ENCODE measurements around the gene HDAC9. TPM values are rescaled to one million over a fixed set of nuclear protein-coding genes. Genes with fewer than 3 reads are reported as not detected.

The HDAC9 gene
- polyA plus RNA-seq, 3 donors from 2014 or later = 10.1 to 28.7 (median 18.1) TPM

DNA sequence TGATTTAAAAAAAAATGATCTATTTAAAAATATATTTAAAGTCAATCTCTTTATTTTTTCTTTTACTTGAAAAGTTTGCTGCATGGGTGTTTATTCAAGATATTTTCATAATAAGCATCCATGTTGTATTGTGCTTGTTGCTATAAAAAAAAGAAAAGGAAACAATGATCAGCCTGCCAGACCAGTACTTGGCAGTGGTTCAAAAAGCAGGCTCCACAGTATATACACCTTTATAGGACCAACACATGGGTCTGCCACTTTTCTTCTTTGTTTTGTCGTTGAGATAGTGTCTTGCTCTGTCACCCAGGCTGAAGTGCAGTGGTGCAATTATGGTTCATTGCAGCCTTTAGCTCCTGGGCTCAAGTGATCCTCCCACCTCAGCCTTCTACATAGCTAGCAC lies 393.9 kb downstream of the HDAC9 start:
- Mint-ChIP-seq H3K36me3 (no peaks in the 10 kb centered on the region), H3K4me3 (no peak overlapping the region), H3K4me1 (no peaks in the 10 kb centered on the region), H3K27ac (no peak overlapping the region), H3K9me3 (peaks cover 0 to 8% (median 0%) of the 10 kb centered on the region in 6 donors), H3K27me3 (ENCODE audit: low read depth in 3 of 3) (no peaks in the 10 kb centered on the region)
- no peak for DNase-seq

DNA sequence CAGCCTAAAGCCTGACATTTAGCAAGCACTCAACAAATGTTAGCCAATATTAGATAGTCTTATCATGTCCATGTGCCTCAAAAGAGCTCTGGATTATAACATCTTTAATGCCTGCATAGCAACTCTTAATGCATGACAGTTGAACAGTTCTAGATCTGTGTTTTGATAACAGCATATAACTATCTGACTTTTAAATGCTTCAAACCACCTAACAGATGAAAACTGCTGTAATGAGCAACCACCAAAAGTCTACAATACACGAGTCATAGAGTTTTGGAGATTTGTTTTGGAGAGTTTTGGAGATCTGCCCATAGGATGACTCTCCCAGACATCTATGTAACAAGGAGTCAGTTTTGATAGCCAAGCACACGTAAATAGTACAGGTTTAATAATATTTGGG lies 394.6 kb downstream of the HDAC9 start:
- H3K27me3 Mint-ChIP-seq (ENCODE audit: low read depth in 3 of 3) = no peaks in the 10 kb centered on the region
- H3K9me3 Mint-ChIP-seq = peaks cover 0 to 8% (median 0%) of the 10 kb centered on the region in 6 donors
- no peaks in the 10 kb centered on the region for H3K36me3 Mint-ChIP-seq
- H3K27ac Mint-ChIP-seq = no peak overlapping the region
- no peaks in the 10 kb centered on the region for H3K4me1 Mint-ChIP-seq
- no peak for DNase-seq
- no peak overlapping the region for H3K4me3 Mint-ChIP-seq

DNA sequence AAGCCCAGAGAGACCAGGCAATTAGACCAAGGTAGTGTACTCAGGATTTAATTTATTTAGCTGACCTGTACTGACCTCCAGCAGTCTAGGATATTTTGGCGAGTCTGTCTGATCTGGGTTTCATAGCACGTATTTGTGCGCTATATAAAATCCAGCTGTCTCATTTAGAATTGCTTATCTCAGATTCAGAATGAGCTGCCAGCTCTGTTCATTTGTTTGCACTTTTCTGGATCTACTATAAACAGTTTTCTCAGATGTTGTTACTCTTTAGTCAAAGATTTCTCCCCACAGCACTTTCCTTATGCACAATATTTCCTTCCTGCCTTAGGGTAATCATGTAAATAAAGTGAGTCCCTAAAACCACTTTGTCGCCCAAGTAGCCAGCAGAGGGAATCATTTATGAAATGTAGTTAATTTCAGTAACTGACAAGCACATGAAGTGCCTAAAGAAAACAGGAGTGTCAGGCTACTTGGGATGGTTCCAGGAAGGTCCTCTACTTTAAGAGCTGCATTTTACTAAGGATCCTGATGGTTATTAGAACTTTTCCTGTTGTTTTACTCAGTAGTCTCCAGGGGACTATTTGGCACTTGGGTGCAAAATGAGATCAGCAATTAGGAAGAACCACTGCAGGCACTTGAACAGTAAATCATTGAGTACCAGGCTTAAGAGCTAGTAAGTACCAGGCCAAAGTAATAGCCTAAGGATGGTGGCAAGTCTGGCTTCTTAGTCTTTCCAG lies 395.5 kb downstream of the HDAC9 start:
- Mint-ChIP-seq H3K4me3 (no peak overlapping the region), H3K36me3 (no peaks in the 10 kb centered on the region), H3K4me1 (no peaks in the 10 kb centered on the region), H3K27ac (no peak overlapping the region), H3K9me3 (peaks cover 0 to 8% (median 0%) of the 10 kb centered on the region in 6 donors), H3K27me3 (ENCODE audit: low read depth in 3 of 3) (no peaks in the 10 kb centered on the region)
- no peak for DNase-seq

DNA sequence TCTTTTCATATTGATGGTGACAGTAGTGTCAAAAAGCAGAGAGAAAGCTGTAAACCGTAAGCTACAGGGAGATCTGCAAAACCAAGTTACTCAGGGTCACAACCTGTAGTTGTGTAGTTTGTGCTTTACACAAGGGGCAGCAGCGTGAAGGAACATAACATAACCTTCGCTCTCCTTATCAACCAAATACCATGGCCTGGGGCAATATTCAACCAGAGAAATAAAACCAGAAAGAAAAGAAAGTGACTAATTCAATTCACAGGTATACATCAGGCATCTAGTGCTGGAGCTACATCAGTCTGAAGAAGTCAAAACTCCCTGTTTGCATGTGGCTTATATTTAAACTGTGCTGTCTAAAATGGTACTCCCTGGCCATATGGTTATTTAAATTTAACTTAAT lies 397.6 kb downstream of the HDAC9 start:
- Mint-ChIP-seq H3K27me3 (ENCODE audit: low read depth in 3 of 3) (no peaks in the 10 kb centered on the region), H3K4me3 (no peak overlapping the region), H3K27ac (no peak overlapping the region), H3K4me1 (no peaks in the 10 kb centered on the region), H3K9me3 (peaks cover 0 to 8% (median 0%) of the 10 kb centered on the region in 6 donors), H3K36me3 (no peaks in the 10 kb centered on the region)
- no peak for DNase-seq

DNA sequence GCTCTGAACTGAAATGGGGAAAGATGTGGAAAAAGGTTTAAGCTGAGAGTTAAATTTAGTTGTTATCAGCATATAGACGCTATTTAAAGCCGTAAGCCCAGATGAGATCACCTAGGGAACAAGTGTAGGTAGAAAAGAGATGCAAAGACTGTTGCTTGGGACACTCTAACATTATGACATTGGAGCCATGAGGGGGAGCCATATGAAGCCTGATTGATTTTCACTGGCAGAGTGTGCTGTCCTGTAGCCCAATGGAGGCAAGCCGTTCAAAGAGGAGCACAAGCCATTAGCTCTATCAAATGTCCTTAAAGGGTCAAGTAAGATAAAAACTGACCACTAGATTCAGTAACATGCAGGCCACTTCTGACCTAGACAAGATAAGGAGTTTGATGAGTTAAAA lies 398.6 kb downstream of the HDAC9 start:
- Mint-ChIP-seq H3K27ac (no peak overlapping the region), H3K9me3 (peaks cover 0 to 8% (median 0%) of the 10 kb centered on the region in 6 donors), H3K27me3 (ENCODE audit: low read depth in 3 of 3) (no peaks in the 10 kb centered on the region), H3K4me3 (no peak overlapping the region), H3K4me1 (no peaks in the 10 kb centered on the region), H3K36me3 (no peaks in the 10 kb centered on the region)
- DNase-seq = no peak

DNA sequence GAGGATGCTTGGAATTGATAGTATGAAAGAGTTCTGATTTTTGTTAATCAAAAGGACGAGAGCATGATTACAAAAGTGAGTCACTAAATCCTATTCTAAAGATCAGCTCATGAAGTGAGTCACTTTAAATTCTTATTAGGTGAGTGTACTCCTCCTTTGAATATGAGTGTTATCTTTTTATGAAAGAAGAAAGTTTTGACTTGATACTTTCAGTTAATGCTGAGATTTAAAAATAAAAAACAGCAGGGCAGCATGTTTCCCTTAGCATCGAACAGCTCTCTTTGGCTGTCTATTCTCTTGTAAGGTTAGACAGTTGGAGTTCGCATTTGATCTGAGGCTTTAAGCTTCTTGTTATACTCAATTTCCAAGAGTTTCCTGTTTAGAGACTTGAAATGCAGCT lies 399.9 kb downstream of the HDAC9 start:
- H3K27ac Mint-ChIP-seq = no peak overlapping the region
- H3K36me3 Mint-ChIP-seq = no peaks in the 10 kb centered on the region
- no peak for DNase-seq
- H3K4me1 Mint-ChIP-seq = no peaks in the 10 kb centered on the region
- H3K4me3 Mint-ChIP-seq = no peak overlapping the region
- peaks cover 0 to 8% (median 0%) of the 10 kb centered on the region in 6 donors for H3K9me3 Mint-ChIP-seq
- H3K27me3 Mint-ChIP-seq (ENCODE audit: low read depth in 3 of 3) = no peaks in the 10 kb centered on the region

DNA sequence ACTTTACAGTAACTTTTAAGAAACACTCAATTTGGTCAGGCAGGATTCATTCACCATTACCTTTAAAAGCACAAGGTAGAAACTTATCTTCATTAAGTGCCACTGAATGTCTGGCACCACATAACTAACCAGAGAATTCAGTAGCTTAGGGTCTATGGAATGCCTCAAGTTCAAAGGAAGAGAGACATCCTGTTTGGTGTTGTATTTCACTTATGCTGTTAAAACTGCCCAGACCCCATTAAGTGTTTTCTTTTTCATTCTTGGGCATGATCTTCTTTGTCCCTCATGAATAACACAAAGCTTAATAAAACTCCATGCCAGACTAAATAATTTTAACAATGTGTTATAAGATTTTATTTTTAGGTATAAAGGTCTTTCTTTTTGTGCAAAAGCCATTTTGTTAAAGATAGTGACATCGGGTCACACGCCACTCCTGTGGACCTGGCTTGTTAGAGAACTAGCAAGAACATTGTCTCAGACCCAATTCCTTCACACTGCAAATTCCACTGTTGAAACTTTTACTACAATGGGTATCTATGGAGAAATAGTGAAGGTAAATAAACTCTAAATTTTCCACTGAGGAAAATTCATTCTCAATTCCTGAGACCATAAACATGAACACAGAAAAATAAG lies 400.9 kb downstream of the HDAC9 start:
- Mint-ChIP-seq H3K27ac (no peak overlapping the region), H3K27me3 (ENCODE audit: low read depth in 3 of 3) (no peaks in the 10 kb centered on the region), H3K36me3 (no peaks in the 10 kb centered on the region)

DNA sequence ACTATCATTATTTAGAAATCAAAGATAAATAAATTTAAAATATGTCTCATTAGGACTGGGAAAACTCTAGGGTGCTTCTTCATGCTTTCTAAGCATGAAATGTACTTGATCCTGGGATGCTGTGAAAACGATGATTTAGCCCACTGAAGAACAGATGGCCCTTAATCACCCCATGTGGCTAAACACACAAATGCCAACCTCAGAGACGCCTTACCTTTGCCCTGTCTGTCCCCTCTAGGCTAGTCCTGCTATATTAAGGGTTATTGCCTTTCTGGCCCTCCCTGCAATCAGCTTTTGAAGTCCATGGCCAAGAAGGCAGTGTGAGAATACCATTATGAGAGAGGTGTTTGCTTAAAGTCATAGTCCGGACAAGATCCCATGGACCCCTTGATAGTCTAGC lies 404.7 kb downstream of the HDAC9 start:
- peaks cover 0 to 4% (median 0%) of the 10 kb centered on the region in 3 donors for H3K36me3 Mint-ChIP-seq
- no peak overlapping the region for H3K4me3 Mint-ChIP-seq
- H3K27me3 Mint-ChIP-seq (ENCODE audit: low read depth in 3 of 3) = peaks cover 0 to 3% (median 2%) of the 10 kb centered on the region in 3 donors
- H3K4me1 Mint-ChIP-seq = no peaks in the 10 kb centered on the region
- no peak overlapping the region for H3K27ac Mint-ChIP-seq
- H3K9me3 Mint-ChIP-seq = peaks cover 0 to 28% (median 1%) of the 10 kb centered on the region in 6 donors
- DNase-seq = no peak

More for the DNA sequence above, 400.9 kb downstream of the HDAC9 start:
- Mint-ChIP-seq H3K9me3 (peaks cover 0 to 5% (median 0%) of the 10 kb centered on the region in 6 donors), H3K4me1 (no peaks in the 10 kb centered on the region), H3K4me3 (no peak overlapping the region)
- no peak for DNase-seq

DNA sequence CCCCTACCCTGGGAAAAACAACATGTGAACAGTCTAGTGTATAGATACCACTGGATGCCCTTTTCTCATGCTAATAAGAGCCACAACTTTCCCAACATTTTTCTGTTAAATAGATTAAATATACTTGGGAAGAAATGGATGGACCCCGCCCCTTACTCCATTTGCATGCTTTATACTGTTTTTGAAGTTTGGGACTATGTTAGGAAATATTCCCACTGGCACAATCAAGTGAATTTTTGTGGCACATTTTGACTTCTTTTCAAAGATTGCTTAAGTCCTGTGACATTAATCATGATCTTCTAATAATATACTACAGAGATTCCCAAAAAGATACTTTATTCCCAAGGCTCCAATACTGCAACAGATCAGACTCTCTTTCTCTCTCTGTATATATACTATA lies 405.3 kb downstream of the HDAC9 start:
- peaks cover 0 to 4% (median 0%) of the 10 kb centered on the region in 3 donors for H3K36me3 Mint-ChIP-seq
- no peak overlapping the region for H3K4me3 Mint-ChIP-seq
- H3K4me1 Mint-ChIP-seq = no peaks in the 10 kb centered on the region
- no peak overlapping the region for H3K27ac Mint-ChIP-seq
- H3K27me3 Mint-ChIP-seq (ENCODE audit: low read depth in 3 of 3) = peaks cover 0 to 3% (median 2%) of the 10 kb centered on the region in 3 donors
- no peak for DNase-seq
- peaks cover 0 to 30% (median 3%) of the 10 kb centered on the region in 6 donors for H3K9me3 Mint-ChIP-seq

DNA sequence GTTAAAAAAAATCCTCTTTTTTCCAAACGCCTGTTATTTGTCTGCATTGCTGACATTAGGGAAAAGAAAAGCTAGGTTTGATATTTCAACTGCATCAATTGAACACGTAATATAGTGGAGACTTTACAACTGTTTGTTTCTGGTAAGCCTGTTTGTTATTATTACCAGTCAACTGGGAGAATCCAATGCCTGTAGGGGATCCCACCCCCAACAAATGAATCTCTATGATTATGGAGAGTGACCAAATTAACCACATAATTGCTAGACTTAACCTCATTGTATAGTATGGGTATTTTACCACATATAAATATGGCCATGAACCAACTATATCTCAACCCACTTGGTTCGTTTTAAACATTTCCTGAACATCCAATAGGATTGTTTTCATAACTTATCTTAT lies 405.8 kb downstream of the HDAC9 start:
- no peak overlapping the region for H3K27ac Mint-ChIP-seq
- no peaks in the 10 kb centered on the region for H3K4me1 Mint-ChIP-seq
- no peak for DNase-seq
- peaks cover 0 to 4% (median 0%) of the 10 kb centered on the region in 3 donors for H3K36me3 Mint-ChIP-seq
- peaks cover 0 to 36% (median 5%) of the 10 kb centered on the region in 6 donors for H3K9me3 Mint-ChIP-seq
- no peak overlapping the region for H3K4me3 Mint-ChIP-seq
- H3K27me3 Mint-ChIP-seq (ENCODE audit: low read depth in 3 of 3) = peaks cover 0 to 3% (median 2%) of the 10 kb centered on the region in 3 donors

DNA sequence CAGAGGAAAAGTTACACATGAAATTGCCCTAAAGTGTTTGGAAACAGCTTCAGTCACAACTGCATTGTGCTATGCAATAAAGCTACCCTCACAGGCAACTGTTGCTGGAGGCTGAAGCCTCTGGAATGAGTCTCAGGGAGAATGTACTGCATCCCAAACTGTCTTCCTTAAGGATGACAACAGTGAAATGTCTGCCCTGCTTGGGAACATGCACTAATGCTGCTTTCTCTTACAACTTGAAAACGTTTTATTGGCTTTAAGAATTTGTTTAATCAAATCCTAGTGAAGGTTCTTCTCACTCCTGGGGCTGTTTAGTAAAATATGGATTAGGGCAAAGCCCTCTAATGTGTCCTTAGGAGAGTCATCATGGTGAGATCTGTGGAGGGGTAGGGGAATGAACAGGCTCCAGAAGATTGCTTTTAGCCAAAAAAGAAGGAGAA lies 406.5 kb downstream of the HDAC9 start:
- Mint-ChIP-seq H3K36me3 (peaks cover 0 to 4% (median 0%) of the 10 kb centered on the region in 3 donors), H3K27ac (no peak overlapping the region), H3K4me3 (no peak overlapping the region), H3K9me3 (peaks cover 0 to 41% (median 5%) of the 10 kb centered on the region in 6 donors), H3K27me3 (ENCODE audit: low read depth in 3 of 3) (peaks cover 0 to 3% (median 2%) of the 10 kb centered on the region in 3 donors), H3K4me1 (no peaks in the 10 kb centered on the region)
- DNase-seq = no peak

DNA sequence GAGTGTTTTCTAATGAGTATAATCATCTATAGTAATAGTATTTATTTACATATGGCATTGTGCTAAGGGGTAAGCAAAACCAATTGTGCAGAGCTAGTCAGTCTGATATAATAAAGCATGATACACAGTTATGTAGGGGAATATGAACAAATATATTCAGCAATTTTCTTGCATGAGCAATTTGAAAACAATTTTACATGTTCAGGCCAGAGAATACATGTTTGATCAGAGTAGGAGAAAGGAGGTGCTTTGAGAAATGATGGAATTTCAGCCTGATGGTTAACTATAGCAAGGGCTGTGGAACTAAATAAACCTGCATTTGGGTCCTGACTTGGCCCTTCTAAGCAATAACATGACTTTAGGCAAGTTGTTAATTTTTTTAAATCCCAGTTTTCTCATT lies 407.3 kb downstream of the HDAC9 start:
- no peaks in the 10 kb centered on the region for H3K4me1 Mint-ChIP-seq
- no peak overlapping the region for H3K4me3 Mint-ChIP-seq
- DNase-seq = no peak
- peaks cover 0 to 4% (median 0%) of the 10 kb centered on the region in 3 donors for H3K36me3 Mint-ChIP-seq
- no peak overlapping the region for H3K27ac Mint-ChIP-seq
- H3K27me3 Mint-ChIP-seq (ENCODE audit: low read depth in 3 of 3) = peaks cover 0 to 3% (median 2%) of the 10 kb centered on the region in 3 donors
- peaks cover 0 to 43% (median 5%) of the 10 kb centered on the region in 6 donors for H3K9me3 Mint-ChIP-seq

DNA sequence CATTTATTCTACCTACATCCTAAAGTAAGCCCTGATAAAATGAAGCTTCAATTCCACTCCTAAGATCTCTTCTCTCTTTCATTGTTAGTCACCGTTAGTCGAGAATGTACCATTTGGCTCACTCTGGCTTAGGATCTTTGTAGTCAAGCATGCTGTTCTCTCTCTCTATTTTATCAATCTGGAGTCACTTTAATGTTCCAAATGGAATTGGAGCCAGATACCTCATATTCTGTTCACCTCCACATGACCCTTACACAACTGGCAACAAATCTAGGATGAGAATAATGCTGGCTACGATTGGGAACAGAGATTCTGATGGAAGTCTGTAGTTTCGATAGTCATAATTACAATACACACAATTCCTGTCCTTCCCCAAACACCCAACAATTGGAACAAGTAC lies 408.1 kb downstream of the HDAC9 start:
- no peak overlapping the region for H3K4me3 Mint-ChIP-seq
- H3K9me3 Mint-ChIP-seq = peaks cover 0 to 43% (median 5%) of the 10 kb centered on the region in 6 donors
- H3K4me1 Mint-ChIP-seq = no peaks in the 10 kb centered on the region
- H3K27ac Mint-ChIP-seq = no peak overlapping the region
- H3K36me3 Mint-ChIP-seq = peaks cover 0 to 4% (median 0%) of the 10 kb centered on the region in 3 donors
- peaks cover 0 to 3% (median 2%) of the 10 kb centered on the region in 3 donors for H3K27me3 Mint-ChIP-seq (ENCODE audit: low read depth in 3 of 3)
- no peak for DNase-seq

DNA sequence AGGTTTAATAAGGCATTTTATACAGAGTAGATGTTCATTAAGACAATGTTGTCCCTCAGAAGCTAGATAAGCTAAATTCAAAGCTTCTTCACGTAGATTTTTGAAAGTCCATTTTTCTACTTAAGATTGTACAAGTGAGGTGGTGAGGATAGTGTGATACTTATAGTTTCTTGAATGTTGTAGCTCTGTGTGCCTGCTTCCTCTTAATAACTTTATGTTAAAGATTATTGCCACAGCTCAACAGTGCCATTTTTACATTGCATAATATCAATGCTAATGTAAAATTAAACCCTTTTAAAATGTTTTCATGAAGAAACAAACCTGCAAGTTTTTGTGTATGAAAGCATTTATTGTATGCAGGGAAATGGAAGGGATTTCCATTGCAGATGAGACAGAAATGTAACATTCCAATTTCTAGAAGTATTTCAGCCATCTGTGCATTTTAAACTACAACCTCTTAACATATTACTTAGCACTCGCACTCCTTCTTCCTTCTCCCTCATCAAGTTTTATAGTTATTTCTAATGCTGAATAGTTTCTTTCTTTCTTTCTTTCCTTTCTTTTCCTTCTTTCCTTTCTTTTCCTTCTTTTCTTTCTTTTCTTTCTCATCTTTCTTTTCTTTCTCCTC lies 409.9 kb downstream of the HDAC9 start:
- H3K27me3 Mint-ChIP-seq (ENCODE audit: low read depth in 3 of 3) = peaks cover 0 to 3% (median 2%) of the 10 kb centered on the region in 3 donors
- DNase-seq = no peak

More for the DNA sequence above, 409.9 kb downstream of the HDAC9 start:
- Mint-ChIP-seq H3K36me3 (peaks cover 0 to 4% (median 0%) of the 10 kb centered on the region in 3 donors), H3K9me3 (peaks cover 0 to 40% (median 5%) of the 10 kb centered on the region in 6 donors), H3K4me1 (no peaks in the 10 kb centered on the region), H3K27ac (no peak overlapping the region), H3K4me3 (no peak overlapping the region)

Data from immature natural killer cell (primary cell).